WTC11 (cell line): Measurements from ENCODE around the gene HMCN1. TPM values are rescaled to one million over a fixed set of nuclear protein-coding genes. Genes with fewer than 3 reads are reported as not detected.

ENCODE experiments used
- ATAC-seq: fragments of 200-7000 bp; cut with Tn5 transposase; 2 replicates; pipeline ENCODE4 v1.10.0; 2021; ENCODE audit warnings: mild to moderate bottlenecking, moderate library complexity
- CTCF ChIA-PET: fragments of 300-600 bp; sonication (Branson Sonifier 250); formaldehyde crosslinking; loops from one replicate; lab custom pipeline; 2021; ENCODE audit warnings: antibody characterized with exemption; lab: Charles Lee
- POLR2A ChIA-PET: fragments of 350-600 bp; sonication (Branson Sonifier 250); formaldehyde crosslinking; loops from one replicate; lab custom pipeline; 2021; ENCODE audit warnings: antibody characterized with exemption; lab: Charles Lee
- DNase-seq: peaks from one replicate; pipeline ENCODE4 v3.0.0; 2021; ENCODE audit warnings: low spot score
- H3K27ac Mint-ChIP-seq: 2 replicates; pipeline ENCODE4 v1.8.0; 2021; ENCODE audit warnings: mixed read lengths
- H3K27me3 Mint-ChIP-seq: 2 replicates; pipeline ENCODE4 v1.8.0; 2021; ENCODE audit warnings: low read depth, mild to moderate bottlenecking, moderate library complexity, mixed read lengths
- H3K36me3 Mint-ChIP-seq: 2 replicates; pipeline ENCODE4 v1.8.0; 2021; ENCODE audit warnings: mixed read lengths
- H3K4me1 Mint-ChIP-seq: 2 replicates; pipeline ENCODE4 v1.8.0; 2022; ENCODE audit warnings: mixed read lengths
- H3K4me3 Mint-ChIP-seq: 2 replicates; pipeline ENCODE4 v1.8.0; 2021; ENCODE audit warnings: mild to moderate bottlenecking, moderate library complexity, mixed read lengths
- H3K9me3 Mint-ChIP-seq: 2 replicates; pipeline ENCODE4 v1.8.0; 2021; ENCODE audit warnings: mixed read lengths
- AR ChIP-seq: fragments of 250-450 bp; sonication (Bioruptor Pico); IDR thresholded peaks from 2 replicates; pipeline ENCODE4 v1.9.0; 2021; ENCODE audit warnings: mild to moderate bottlenecking
- ATF1 ChIP-seq: sonication (generic); formaldehyde crosslinking; IDR thresholded peaks from 2 replicates; pipeline ENCODE4 v1.8.1; 2023; ENCODE audit warnings: mild to moderate bottlenecking, moderate library complexity, missing genetic modification reagents
- CBFB ChIP-seq: sonication (generic); formaldehyde crosslinking; IDR thresholded peaks from 2 replicates; pipeline ENCODE4 v1.8.1; 2022; ENCODE audit warnings: mild to moderate bottlenecking, low read depth, missing genetic modification reagents
- CREM ChIP-seq: sonication (generic); formaldehyde crosslinking; IDR thresholded peaks from 2 replicates; pipeline ENCODE4 v1.8.1; 2022; ENCODE audit warnings: mild to moderate bottlenecking, missing genetic modification reagents, moderate library complexity
- ESRRA ChIP-seq: sonication (generic); formaldehyde crosslinking; IDR thresholded peaks from 2 replicates; pipeline ENCODE4 v1.8.1; 2022; ENCODE audit warnings: mild to moderate bottlenecking, missing genetic modification reagents, borderline replicate concordance
- FOXJ3 ChIP-seq: sonication (generic); formaldehyde crosslinking; IDR thresholded peaks from 2 replicates; pipeline ENCODE4 v1.9.0; 2021; ENCODE audit warnings: missing genetic modification reagents, mild to moderate bottlenecking, borderline replicate concordance
- KAT7 ChIP-seq: sonication (generic); formaldehyde crosslinking; IDR thresholded peaks from 2 replicates; pipeline ENCODE4 v1.8.1; 2023; ENCODE audit warnings: missing genetic modification reagents, mild to moderate bottlenecking, borderline replicate concordance
- SMAD4 ChIP-seq: sonication (generic); formaldehyde crosslinking; IDR thresholded peaks from 2 replicates; pipeline ENCODE4 v1.8.0; 2022; ENCODE audit warnings: mild to moderate bottlenecking, missing genetic modification reagents
- SOX15 ChIP-seq: fragments of 250-450 bp; sonication (Bioruptor Pico); IDR thresholded peaks from 2 replicates; pipeline ENCODE4 v1.9.0; 2021; ENCODE audit warnings: mild to moderate bottlenecking
- SP1 ChIP-seq: sonication (generic); formaldehyde crosslinking; conservative IDR thresholded peaks from 2 replicates; pipeline ENCODE4 v1.8.1; 2022; ENCODE audit warnings: missing genetic modification reagents
- ZNF138 ChIP-seq: sonication (generic); formaldehyde crosslinking; conservative IDR thresholded peaks from 2 replicates; pipeline ENCODE4 v1.8.1; 2022; ENCODE audit warnings: mild to moderate bottlenecking, moderate library complexity, missing genetic modification reagents
- ZNF219 ChIP-seq: sonication (generic); formaldehyde crosslinking; IDR thresholded peaks from 2 replicates; pipeline ENCODE4 v1.8.0; 2023; ENCODE audit warnings: missing genetic modification reagents, mild to moderate bottlenecking, borderline replicate concordance
- ZNF317 ChIP-seq: sonication (generic); formaldehyde crosslinking; IDR thresholded peaks from 2 replicates; pipeline ENCODE4 v1.8.1; 2023; ENCODE audit warnings: low read depth, mild to moderate bottlenecking, moderate library complexity, missing genetic modification reagents, borderline replicate concordance
- ZNF512 ChIP-seq: sonication (generic); formaldehyde crosslinking; IDR thresholded peaks from 2 replicates; pipeline ENCODE4 v1.8.1; 2022; ENCODE audit warnings: missing genetic modification reagents, borderline replicate concordance
- total RNA-seq: library from RNA; stranded (reverse); gene quantifications from 3 replicates; pipeline ENCODE4 v1.2.3, GENCODE V29; 2021
- TF ChIP-seq, protein P1 (sequence below): fragments of 250-450 bp; sonication (Bioruptor Pico); IDR thresholded peaks from 2 replicates; pipeline ENCODE4 v1.8.0; 2021; ENCODE audit warnings: mild to moderate bottlenecking
- TF ChIP-seq, protein P2 (sequence below): fragments of 250-450 bp; sonication (Bioruptor Pico); IDR thresholded peaks from 2 replicates; pipeline ENCODE4 v1.9.0; 2021; ENCODE audit warnings: mild to moderate bottlenecking

HMCN1 gene
- total RNA-seq, 1 experiment from 2014 or later: 5.6 TPM

DNA sequence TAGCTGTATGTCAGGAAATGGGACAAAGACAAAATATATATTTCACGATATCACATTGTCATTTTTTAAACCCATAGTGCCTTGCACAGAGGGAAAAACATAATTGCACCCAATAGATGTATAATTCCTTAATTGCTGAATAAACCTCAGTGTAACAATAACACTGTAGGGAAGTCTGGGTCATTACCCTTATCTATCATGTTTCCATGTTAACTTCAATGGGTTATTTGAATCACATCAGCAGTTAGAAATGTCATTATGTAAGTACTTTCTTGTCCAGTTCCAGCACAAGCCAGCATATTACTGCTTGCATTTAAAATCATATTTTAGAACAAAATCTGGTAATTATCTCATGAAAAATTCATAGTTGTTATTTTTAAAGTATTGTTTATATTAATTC is 222.7 kb downstream of the HMCN1 start (continued):
- no peak for TF ChIP-seq AR (CRISPR knock-in tag)

DNA sequence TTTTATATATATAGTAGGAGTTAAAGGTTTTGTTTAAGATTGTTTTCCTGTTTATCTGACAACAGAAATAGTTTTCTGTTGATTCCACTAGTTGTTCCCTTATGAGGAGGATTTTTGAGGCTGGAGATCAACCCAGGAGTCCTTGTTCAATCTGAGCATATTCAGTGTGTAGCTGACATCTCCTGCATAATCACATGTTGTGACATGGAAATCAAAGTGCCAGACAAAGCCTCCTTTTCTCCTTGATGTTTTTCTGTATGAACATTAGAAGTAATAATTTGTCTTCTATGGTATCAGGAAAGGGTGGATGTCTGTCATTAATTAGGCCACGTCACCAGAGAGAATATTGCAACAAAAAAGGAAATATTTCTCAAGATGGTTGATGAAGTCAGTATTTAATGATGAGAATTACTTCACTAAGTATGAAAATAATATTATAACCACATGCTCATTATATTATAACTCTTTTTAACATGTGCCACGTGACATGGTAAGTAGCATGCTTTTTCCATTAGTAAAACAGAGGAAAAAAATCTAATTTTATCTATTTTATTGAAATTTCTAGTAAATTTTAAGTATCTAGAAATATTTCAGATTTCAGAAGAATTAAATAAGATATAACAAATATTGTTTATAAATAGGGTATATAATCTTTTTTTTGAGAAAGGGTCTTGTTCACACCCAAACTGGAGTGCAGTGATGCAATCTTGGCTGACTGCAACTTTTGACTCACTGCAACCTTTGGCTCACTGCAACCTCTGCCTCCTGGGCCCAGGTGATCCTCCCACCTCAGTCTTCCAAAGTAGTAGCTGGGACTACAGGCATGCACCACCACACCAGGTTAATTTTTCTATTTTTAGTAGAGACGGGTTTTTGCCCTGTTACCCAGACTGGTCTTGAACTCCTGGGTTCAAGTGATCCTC is 223.5 kb downstream of the HMCN1 start:
- ATAC-seq (no peak), DNase-seq (no peak)
- H3K27ac Mint-ChIP-seq: no peak overlapping the region
- ChIA-PET POLR2A (no interaction called here), CTCF (no interaction called here)
- peaks cover 12% of the 10 kb centered on the region for H3K9me3 Mint-ChIP-seq
- no peak overlapping the region for H3K4me3 Mint-ChIP-seq
- H3K27me3 Mint-ChIP-seq: peaks cover 4% of the 10 kb centered on the region; the same call in 1 of the 2 replicates
- TF ChIP-seq ATF1 (CRISPR knock-in tag): no peak
- no peak for TF ChIP-seq ZNF138
- TF ChIP-seq SOX15: no peak
- TF ChIP-seq SMAD4 (CRISPR knock-in tag): no peak
- TF ChIP-seq ZNF219 (CRISPR knock-in tag): no peak
- TF ChIP-seq ESRRA (CRISPR knock-in tag): no peak
- TF ChIP-seq ZNF317 (CRISPR knock-in tag): no peak
- TF ChIP-seq SP1 (CRISPR knock-in tag): no peak
- TF ChIP-seq KAT7 (CRISPR knock-in tag): no peak
- TF ChIP-seq AR (CRISPR knock-in tag): no peak
- TF ChIP-seq ZNF512 (CRISPR knock-in tag): no peak
- no peak for TF ChIP-seq CBFB (CRISPR knock-in tag)
- H3K4me1 Mint-ChIP-seq: peaks cover 56% of the 10 kb centered on the region
- H3K36me3 Mint-ChIP-seq: peaks cover 12% of the 10 kb centered on the region

DNA sequence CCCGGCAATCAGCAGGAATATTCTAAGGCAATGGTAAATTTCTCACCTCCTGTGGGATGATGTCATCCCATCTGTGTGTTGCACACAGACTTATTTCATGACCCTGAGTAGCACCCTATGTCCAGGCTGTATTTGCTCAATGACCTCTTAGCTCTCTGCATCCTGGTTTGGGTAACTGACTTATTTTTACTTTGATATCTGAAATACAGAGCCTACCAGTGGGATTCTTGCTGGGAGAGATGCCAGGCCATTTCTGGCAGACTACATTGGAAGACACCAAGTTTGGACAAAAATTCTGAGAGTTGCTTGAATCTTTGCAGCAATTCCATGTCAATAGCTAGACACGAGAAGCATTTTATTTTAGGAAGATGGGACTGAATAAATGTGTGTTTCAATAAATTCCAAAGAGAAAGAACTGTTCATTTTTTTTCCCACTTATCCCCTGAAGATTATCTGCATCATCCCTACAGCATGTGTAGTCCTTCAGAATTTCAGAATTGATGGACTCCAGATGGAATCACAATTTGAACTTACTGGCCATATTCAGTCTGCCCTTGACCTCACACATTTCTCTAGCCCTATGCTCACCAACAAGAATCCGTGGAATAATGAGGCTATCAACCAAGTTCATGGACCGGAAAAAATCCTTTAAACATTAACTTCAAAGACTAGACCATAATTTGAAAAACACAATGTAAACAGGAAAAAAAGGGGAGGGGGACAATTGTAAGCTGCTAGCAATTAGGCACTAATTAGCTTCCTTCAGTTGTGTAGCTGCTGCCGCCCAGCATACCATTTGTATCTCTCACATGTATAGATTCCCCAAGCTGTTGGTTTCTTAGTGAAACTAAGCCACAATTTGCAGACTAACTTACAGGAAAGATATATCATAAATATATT is 226.5 kb downstream of the HMCN1 start:
- Mint-ChIP-seq H3K4me3 (no peak overlapping the region), H3K27me3 (no peaks in the 10 kb centered on the region), H3K4me1 (peaks cover 51% of the 10 kb centered on the region), H3K9me3 (0 out of 2 replicates have a peak, but pooled peaks cover 3% of the 10 kb centered on the region), H3K36me3 (peaks cover 3% of the 10 kb centered on the region; the same call in 1 of the 2 replicates), H3K27ac (no peak overlapping the region; the same call in 1 of the 2 replicates)
- DNase-seq (no peak), ATAC-seq (no peak)
- POLR2A ChIA-PET: interaction anchor here (0.6 kb wide), 1 partner anchor 375 kb away, joined by 5 read pairs; no protein-coding TSS in a partner anchor
- CTCF ChIA-PET: interaction anchor here (0.7 kb wide), 1 partner anchor 314 kb away, joined by 3 read pairs; no protein-coding TSS in a partner anchor
- no peak for TF ChIP-seq ESRRA (CRISPR knock-in tag)
- no peak for TF ChIP-seq ATF1 (CRISPR knock-in tag)
- TF ChIP-seq, protein P1, sequence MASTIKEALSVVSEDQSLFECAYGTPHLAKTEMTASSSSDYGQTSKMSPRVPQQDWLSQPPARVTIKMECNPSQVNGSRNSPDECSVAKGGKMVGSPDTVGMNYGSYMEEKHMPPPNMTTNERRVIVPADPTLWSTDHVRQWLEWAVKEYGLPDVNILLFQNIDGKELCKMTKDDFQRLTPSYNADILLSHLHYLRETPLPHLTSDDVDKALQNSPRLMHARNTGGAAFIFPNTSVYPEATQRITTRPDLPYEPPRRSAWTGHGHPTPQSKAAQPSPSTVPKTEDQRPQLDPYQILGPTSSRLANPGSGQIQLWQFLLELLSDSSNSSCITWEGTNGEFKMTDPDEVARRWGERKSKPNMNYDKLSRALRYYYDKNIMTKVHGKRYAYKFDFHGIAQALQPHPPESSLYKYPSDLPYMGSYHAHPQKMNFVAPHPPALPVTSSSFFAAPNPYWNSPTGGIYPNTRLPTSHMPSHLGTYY (CRISPR knock-in tag): no peak
- TF ChIP-seq, protein P2, sequence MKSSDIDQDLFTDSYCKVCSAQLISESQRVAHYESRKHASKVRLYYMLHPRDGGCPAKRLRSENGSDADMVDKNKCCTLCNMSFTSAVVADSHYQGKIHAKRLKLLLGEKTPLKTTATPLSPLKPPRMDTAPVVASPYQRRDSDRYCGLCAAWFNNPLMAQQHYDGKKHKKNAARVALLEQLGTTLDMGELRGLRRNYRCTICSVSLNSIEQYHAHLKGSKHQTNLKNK: no peak
- TF ChIP-seq FOXJ3 (CRISPR knock-in tag): no peak
- TF ChIP-seq CREM (CRISPR knock-in tag): no peak
